NCI-H446 (cell line): ENCODE results near the gene SLC35F1.

Experiments used
- DNase-seq, 2 experiments: peaks; one replicate each; lab custom pipeline; 2025; lab: John Stamatoyannopoulos, UW

The SLC35F1 gene

GRCh38 chr6:118313762-118314161, 406.7 kb downstream of the SLC35F1 start:
- DNase-seq: no peak

DNA sequence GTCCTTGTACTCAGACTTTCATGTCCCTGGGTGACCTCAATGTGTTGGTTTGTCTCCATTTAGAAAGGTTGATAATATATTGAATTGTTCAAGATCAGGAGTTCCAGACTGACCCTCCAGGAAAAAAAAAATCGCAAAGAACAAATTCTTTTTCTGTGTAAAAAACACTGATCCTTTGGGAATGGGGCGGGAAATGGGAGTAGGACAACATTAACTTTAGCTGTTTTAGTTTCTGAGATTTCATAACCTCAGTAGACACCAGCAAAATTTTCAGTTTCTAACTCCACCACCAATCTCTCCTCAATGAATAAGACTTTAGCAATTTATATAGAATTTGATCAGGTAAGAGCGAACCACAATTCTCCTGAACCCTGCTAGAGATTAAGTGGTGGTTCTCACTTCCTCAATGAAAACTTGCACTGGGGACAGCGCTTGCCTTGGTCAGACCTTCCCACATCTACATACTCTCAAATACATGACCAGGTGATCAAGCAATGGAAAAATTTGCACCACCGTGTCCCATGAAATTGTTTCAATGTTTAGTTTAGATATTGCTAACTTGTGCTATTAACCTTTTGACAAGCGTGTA, 409.8 kb downstream of the SLC35F1 start:
- DNase-seq: no peak

- no peak for DNase-seq
Observed at GRCh38 chr6:118317581-118318563, 410.8 kb downstream of the SLC35F1 start.

DNA sequence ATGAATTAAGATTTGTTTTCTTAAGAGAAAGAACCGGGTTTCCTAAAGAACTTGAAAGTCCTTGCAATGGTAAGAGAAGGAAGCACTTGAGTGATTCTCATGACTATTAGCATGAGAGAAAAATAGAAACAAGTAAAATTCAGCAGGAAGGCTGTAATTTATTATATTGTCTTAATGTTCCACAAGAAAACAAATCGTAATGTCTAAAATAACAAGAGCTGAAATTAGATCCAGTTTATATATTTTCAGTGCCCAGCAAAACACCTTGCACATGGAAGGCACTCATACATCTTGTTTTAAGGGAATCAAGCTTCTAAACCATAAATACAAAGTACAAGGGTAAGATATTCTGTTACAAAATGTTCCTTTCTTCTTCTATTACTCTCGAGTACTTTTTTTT, 411.6 kb downstream of the SLC35F1 start:
- DNase-seq: no peak

GRCh38 chr6:118319416-118319815, 412.4 kb downstream of the SLC35F1 start:
- DNase-seq: no peak

DNA sequence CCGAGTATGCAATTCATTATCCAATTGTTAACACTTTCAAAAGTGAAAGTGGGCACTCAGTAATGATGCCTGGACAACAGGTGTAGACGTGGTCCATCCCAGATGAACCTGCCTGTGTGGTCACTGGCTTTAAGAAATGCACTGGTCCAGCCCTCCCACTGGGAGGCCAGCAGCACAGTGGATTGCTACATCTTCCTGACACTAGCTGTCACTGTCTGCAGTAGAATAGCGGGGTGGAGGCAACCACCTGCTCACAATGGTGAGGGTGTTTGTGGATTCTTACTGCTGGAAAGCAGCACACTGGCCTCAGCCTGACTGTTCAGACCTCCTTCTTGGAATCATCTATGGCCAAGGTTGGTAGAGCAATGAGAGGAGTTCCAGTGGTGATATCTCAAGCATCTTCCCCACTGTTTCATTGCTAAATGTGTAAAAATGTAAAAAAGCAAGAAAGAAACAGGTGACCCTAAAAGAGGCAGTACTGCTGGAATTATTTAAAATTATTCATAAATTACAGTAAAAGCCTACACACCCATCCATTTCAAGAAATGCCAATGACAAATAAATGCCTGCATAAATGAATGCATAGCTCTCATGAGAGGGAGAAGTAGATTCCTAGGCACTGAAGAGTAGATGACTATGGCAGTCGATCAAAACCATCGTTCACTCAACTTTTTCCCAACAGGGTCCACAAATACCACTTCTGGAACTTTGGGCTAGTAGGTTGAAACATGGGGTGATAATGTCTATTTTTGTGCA, 413.0 kb downstream of the SLC35F1 start:
- DNase-seq: no peak

GRCh38 chr6:118320652-118321051, 413.6 kb downstream of the SLC35F1 start:
- peak in 1 of 2 experiments; percentile 8 for DNase-seq

DNA sequence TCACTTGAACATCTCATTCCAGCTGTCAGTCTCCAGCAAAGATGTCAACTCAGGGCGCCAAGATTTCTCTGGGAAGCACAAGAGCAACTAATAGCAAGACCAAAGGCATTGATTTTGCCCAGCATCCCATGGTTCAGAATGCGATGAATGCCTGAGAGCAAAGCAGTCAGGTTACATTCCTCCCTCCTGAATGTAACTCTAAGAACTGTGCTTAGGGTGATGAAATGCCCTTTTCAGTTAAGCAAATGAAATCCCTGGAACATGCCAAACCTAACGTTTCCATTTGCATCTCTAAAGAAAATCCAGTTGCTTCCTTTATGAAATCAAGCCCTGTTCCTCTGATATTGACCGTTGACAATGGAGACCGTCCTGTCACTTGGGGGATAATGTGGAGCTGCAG, 417.1 kb downstream of the SLC35F1 start:
- DNase-seq: no peak

DNA sequence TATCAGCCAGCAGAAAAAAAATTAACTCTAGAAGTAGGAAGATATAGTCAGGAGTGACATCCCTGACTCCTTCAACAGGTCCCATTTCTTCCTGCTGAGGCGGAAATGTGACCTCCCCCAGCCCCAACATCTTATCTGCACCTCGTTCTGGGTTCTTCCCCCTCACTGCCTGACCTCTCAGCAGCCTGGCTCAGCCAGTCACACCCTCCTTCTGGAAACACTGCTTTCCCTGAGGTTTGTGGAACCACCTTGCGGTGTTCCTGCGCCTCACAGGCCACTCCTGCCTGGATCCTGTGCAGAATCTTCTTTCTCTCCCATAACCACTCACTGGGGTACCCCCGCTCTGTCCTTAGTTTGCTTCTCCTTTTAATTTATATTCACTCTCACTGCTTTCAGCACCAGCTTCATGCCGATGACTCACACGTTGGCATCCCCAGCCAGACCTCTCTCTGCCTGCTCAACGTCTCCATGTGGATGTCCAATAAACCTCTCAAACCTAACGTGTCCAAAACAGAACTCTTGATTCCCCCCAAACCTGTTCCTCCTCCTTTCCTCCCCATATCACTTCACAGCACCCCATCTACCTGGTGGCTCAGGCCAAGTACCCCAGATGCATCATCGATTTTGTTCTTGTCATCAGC, 418.3 kb downstream of the SLC35F1 start:
- no peak for DNase-seq

DNA sequence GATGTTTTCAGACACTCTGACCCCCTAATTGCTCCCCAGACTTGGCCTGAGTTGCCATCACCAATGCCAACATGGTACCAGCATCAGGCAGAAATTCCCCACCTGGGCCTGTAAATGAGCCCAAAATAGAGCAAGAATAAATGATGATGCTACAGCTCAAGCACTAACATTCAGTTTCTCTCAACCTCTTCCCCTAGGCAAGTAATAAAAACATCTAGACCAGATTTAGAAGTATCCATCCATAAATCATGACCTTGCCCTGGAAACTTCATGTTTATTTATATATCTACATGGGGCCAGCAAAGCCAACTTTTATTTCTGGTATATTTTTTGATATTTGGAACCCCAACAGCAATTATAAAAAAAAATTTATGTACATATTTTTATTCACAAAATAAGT, 419.6 kb downstream of the SLC35F1 start:
- no peak for DNase-seq

DNA sequence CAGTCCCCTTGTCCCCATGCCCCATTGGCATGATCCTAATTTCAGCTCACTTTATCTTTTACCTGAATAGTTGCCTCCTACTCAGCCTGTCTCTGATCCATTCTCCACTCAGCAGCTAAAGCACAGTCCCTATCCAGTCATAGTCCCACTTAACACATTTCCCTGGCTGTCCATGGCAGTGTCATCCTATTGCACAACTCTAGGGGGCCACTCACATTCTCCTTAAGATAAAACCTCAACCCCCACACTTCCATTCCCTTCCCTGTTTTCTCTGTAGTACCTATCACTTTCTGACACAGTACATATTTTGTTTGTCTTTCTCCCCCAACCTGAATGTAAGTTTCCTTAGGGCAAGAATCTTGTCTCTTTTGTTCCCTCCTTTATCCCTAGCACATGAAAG, 420.2 kb downstream of the SLC35F1 start:
- no peak for DNase-seq

- DNase-seq: no peak
Observed at GRCh38 chr6:118333772-118334171, 426.7 kb downstream of the SLC35F1 start.

- DNase-seq: no peak
Observed at GRCh38 chr6:118334634-118335033, 427.6 kb downstream of the SLC35F1 start.

DNA sequence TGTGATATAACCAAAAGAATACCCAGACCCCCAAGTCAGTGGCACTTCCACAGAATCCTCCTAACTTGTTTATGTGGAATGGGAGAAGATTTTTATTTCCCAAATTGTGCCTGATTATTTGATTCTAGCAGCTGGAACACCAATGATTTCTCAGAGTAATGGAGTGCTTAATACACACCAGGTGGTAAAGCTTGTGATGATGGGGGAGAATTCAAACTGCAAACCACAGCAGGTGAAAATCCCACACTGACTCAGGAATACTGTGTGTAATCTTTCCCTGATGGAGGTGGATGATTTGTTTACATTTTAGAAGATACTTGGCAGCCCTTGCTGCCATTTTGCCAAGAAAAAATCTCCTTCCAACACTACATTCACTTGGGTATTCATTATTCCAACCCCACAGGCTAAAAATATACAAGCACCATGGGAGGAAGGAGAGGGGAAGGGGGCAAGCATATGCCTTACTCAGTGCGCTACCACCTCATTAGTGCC, 428.3 kb downstream of the SLC35F1 start:
- peak in 1 of 2 experiments; percentile 47 for DNase-seq

DNA sequence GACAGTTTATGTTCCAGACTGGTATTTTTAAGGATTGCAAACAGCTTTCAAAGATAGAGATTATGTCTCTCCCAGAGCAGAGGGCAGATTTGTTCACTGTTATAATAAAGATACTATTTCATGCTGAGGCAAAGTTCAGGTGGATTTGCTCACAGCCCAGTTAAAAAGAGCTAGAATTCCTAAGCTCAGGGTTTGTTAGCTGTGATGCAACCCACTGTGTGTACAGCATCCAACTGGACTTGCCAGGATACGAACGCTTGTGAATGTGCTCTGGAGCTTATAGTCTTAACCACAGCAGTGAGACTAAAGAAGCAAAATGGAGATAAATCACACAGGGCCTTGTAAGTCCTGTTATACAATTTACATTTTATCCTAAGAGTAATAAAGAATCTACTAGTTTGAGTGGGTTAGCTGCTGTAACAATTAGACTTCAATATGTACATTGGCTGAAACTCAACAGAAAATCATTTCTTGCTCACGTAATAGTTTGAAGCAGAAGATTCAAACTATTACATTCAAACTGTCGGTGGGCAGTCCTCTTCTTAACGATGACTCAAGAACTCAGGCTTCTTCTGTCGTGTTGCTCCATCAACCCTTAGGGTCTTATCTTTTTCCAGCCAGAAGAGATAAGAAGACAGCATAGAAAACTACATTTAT, 437.1 kb downstream of the SLC35F1 start:
- DNase-seq: no peak

DNA sequence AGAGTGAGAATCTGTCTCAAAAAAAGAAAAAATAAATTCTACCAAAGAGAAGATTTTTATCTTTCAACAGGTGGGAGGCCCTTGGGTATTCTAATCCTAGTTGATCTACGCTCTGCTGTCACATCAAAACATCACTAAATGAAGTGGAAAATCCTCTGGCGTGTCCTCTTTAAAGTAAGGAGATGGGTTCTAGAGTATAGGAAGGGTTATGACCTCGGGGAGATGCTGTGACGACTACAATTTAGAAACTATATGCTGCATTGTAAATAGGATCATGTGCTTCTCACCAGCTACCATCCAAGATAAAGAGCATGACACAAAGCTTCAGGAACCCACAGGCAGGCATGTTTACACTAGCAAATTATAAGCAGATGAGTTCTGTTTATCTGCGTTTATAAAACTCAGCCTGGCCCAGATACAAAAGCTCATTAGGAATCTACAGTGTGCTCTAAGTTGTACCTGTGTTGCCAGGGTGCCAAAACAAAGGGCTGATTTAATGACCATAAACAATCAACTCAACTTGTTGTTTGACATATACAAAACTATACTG, 443.9 kb downstream of the SLC35F1 start:
- DNase-seq: no peak

- no peak for DNase-seq
Observed at GRCh38 chr6:118353564-118353963, 446.5 kb downstream of the SLC35F1 start.

- no peak for DNase-seq
Observed at GRCh38 chr6:118354641-118355040, 447.6 kb downstream of the SLC35F1 start.

DNA sequence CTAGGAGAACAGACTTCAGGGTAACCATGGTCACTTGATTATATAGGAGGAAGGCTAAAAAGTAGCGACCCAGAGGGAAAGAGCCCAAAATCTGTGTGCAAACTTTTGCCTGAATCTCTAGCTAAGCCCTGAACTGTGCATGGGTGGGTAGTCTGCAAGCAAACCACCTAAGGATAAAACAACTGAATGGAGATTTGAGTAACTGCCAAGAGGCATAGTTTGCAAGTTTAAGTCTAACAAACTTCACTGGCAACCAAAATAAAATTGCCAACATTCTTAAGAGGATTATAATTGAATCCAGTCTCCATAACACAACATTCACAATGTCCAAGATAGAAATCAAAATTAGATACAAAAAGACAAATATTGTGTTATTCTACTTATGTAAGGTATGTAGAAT, 449.0 kb downstream of the SLC35F1 start:
- no peak for DNase-seq

DNA sequence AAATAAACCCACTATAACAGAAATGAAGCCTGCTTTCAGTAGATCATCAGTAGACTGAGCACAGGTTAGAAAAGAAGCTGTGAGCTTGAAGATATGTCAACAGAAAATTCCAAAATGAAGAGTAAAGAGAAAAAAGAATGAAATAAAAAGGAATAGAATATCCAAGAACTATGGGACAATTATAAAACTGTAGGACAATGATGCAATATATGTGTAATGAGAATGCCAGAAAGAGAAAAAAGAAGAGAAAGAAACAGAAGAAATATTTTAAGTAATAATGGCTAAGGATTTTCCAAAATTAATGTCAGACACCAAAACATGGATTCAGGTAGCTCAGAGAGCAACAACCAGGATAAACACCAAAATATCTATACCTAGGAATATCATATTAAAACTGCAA, 449.6 kb downstream of the SLC35F1 start:
- DNase-seq: no peak
